Measurements from ENCODE around the gene SGCD.

SGCD gene

GRCh38 chr5:156427315-156427714 lies 100.4 kb downstream of the SGCD start:
- TF ChIP-seq CTCF (conservative IDR thresholded peaks at IDR 0.05; ENCODE audit: control insufficient read depth, insufficient read depth, low read depth, low read length), result no peak
- no peak overlapping the region for H3K4me3 ChIP-seq (ENCODE audit: control insufficient read depth, low read depth, low read length)
- DNase-seq (ENCODE audit: low read depth), result no peak

GRCh38 chr5:156431956-156432829 lies 105.2 kb downstream of the SGCD start:
- no peak for TF ChIP-seq CTCF (conservative IDR thresholded peaks at IDR 0.05; ENCODE audit: control insufficient read depth, insufficient read depth, low read depth, low read length)
- H3K4me3 ChIP-seq (ENCODE audit: control insufficient read depth, low read depth, low read length), result no peak overlapping the region
- DNase-seq (ENCODE audit: low read depth), result no peak

GRCh38 chr5:156432830-156433105 lies 105.8 kb downstream of the SGCD start:
- H3K4me3 ChIP-seq (ENCODE audit: control insufficient read depth, low read depth, low read length), result no peak overlapping the region
- no peak for TF ChIP-seq CTCF (conservative IDR thresholded peaks at IDR 0.05; ENCODE audit: control insufficient read depth, insufficient read depth, low read depth, low read length)
- DNase-seq (ENCODE audit: low read depth), result no peak

GRCh38 chr5:156434471-156434870 lies 107.5 kb downstream of the SGCD start:
- no peak overlapping the region for H3K4me3 ChIP-seq (ENCODE audit: control insufficient read depth, low read depth, low read length)
- no peak for TF ChIP-seq CTCF (conservative IDR thresholded peaks at IDR 0.05; ENCODE audit: control insufficient read depth, insufficient read depth, low read depth, low read length)
- DNase-seq (ENCODE audit: low read depth), result no peak

- DNase-seq (ENCODE audit: low read depth), result no peak
- no peak overlapping the region for H3K4me3 ChIP-seq (ENCODE audit: control insufficient read depth, low read depth, low read length)
- TF ChIP-seq CTCF (conservative IDR thresholded peaks at IDR 0.05; ENCODE audit: control insufficient read depth, insufficient read depth, low read depth, low read length), result no peak
Measured at GRCh38 chr5:156435101-156435500, 108.1 kb downstream of the SGCD start.

GRCh38 chr5:156438076-156438475 lies 111.1 kb downstream of the SGCD start:
- TF ChIP-seq CTCF (conservative IDR thresholded peaks at IDR 0.05; ENCODE audit: control insufficient read depth, insufficient read depth, low read depth, low read length), result no peak
- DNase-seq (ENCODE audit: low read depth), result no peak
- no peak overlapping the region for H3K4me3 ChIP-seq (ENCODE audit: control insufficient read depth, low read depth, low read length)

All from fibroblast of mammary gland (primary cell).